Activated B cell treated with CpG ODN at 0.5 μM for 24 hours (primary cell): Measurements from ENCODE around the gene TUBB4B. TPM values are rescaled to one million over a fixed set of nuclear protein-coding genes. Genes with fewer than 3 reads are reported as not detected.

Experiments used
- ATAC-seq: fragments of 200-7000 bp; cut with Tn5 transposase; one replicate; pipeline ENCODE4 v1.10.0; 2021; ENCODE audit warnings: low read depth, mild to moderate bottlenecking, moderate library complexity
- CTCF ChIA-PET: fragments of 350-600 bp; sonication (Branson Sonifier 250); formaldehyde crosslinking; loops from one replicate; lab custom pipeline; 2021; ENCODE audit warnings: antibody characterized with exemption; lab: Charles Lee
- POLR2A ChIA-PET: fragments of 350-600 bp; sonication (Branson Sonifier 250); formaldehyde crosslinking; loops from one replicate; lab custom pipeline; 2021; ENCODE audit warnings: antibody characterized with exemption; lab: Charles Lee
- DNase-seq: peaks from one replicate; pipeline ENCODE4 v3.0.0; 2022
- H3K27ac Mint-ChIP-seq: one replicate; pipeline ENCODE4 v1.8.0; 2020; ENCODE audit warnings: mixed read lengths
- H3K27me3 Mint-ChIP-seq: one replicate; pipeline ENCODE4 v1.8.0; 2021; ENCODE audit warnings: mixed read lengths
- H3K36me3 Mint-ChIP-seq: one replicate; pipeline ENCODE4 v1.8.0; 2021; ENCODE audit warnings: low read depth, mixed read lengths
- H3K4me1 Mint-ChIP-seq: one replicate; pipeline ENCODE4 v1.8.0; 2021; ENCODE audit warnings: mixed read lengths
- H3K4me3 Mint-ChIP-seq: one replicate; pipeline ENCODE4 v1.8.0; 2020; ENCODE audit warnings: mild to moderate bottlenecking, mixed read lengths
- H3K9me3 Mint-ChIP-seq: one replicate; pipeline ENCODE4 v1.8.0; 2020; ENCODE audit warnings: mixed read lengths
- intact Hi-C: fragments of 100-400 bp; cut with micrococcal nuclease; formaldehyde crosslinking; loops from one replicate; pipeline ENCODE4 v1.15.1; 2024
- total RNA-seq: library from RNA; stranded (reverse); gene quantifications from 2 replicates; pipeline ENCODE4 v1.2.3, GENCODE V29; 2022
- TF ChIP-seq, protein P1 (sequence below): fragments of 200-600 bp; IDR thresholded peaks from one replicate; pipeline ENCODE4 v1.8.0; 2022; ENCODE audit warnings: antibody characterized with exemption, mild to moderate bottlenecking

Gene TUBB4B
- total RNA-seq, 1 donor from 2014 or later: 182 TPM

DNA sequence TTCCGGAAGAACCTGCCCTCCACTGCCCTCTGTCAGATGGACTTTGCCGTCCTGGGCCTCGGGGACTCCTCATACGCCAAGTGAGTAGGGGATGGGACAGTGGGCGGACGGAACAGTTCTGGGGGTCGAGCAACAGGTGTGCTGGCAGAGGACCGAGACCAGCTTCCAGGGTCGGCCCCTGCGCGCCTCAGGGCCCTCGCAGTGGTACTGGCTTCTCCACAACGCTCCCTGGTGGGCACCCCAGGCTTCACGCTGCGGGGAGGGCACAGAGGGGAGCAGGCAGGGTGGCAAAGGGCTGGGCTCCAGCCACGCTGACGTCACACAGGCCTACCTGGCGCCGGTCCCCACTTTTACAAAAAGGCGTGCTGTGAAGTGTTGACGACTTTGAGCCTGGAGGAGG lies 28.6 kb upstream of the TUBB4B start:
- Mint-ChIP-seq H3K4me3 (no peak overlapping the region), H3K36me3 (peaks cover 19% of the 10 kb centered on the region), H3K27me3 (no peaks in the 10 kb centered on the region), H3K27ac (no peak overlapping the region), H3K4me1 (peaks cover 1% of the 10 kb centered on the region), H3K9me3 (no peaks in the 10 kb centered on the region)
- ATAC-seq (no peak), DNase-seq (no peak)
- ChIA-PET POLR2A (interaction anchor here (1.1 kb wide), 1 partner anchor 11 kb away, joined by 9 read pairs; no protein-coding TSS in a partner anchor), CTCF (no interaction called here)
- TF ChIP-seq, protein P1, sequence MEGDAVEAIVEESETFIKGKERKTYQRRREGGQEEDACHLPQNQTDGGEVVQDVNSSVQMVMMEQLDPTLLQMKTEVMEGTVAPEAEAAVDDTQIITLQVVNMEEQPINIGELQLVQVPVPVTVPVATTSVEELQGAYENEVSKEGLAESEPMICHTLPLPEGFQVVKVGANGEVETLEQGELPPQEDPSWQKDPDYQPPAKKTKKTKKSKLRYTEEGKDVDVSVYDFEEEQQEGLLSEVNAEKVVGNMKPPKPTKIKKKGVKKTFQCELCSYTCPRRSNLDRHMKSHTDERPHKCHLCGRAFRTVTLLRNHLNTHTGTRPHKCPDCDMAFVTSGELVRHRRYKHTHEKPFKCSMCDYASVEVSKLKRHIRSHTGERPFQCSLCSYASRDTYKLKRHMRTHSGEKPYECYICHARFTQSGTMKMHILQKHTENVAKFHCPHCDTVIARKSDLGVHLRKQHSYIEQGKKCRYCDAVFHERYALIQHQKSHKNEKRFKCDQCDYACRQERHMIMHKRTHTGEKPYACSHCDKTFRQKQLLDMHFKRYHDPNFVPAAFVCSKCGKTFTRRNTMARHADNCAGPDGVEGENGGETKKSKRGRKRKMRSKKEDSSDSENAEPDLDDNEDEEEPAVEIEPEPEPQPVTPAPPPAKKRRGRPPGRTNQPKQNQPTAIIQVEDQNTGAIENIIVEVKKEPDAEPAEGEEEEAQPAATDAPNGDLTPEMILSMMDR: no peak
- intact Hi-C loops: no loop called here

DNA sequence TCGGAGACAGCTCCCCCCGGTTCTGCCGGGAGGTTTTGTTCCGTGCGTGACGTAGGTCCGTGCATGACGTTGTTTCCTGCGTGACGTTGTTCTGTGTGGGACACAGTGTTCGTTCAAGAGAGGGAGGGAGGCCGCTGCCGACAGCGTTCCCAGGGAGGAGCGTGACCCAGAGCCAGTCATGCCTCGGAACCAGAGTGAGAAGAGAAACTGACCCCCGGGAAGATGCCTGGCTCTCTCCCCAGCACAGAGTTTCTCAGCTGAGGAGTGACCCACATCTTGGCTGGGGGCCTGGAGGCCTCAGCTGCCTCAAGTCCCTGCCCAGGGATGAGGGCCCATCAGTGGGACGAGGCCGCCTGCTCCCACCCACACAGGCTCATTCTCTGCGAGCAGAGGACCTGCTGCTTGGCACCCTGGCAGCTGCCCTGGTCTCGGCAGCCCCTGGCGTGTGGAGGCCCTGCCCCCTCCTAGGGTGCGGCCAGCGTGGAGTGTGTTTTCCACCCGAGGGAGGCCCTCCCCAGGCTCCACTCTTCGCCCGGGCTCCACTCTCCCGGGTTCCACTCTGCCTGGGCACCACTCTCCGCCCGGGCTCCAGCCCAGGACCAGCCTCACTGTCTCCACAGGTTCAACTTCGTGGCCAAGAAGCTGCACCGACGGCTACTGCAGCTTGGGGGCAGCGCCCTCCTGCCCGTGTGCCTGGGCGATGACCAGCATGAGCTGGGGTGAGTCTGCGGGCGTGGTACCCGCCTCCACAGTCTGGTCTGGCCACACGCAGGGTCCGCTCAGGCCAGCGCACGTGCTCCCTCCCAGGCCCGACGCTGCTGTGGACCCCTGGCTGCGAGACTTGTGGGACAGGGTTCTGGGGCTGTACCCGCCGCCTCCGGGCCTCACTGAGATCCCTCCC lies 27.7 kb upstream of the TUBB4B start:
- DNase-seq: no peak
- Mint-ChIP-seq H3K36me3 (peaks cover 16% of the 10 kb centered on the region), H3K4me1 (no peaks in the 10 kb centered on the region), H3K27me3 (no peaks in the 10 kb centered on the region), H3K4me3 (no peak overlapping the region), H3K9me3 (no peaks in the 10 kb centered on the region), H3K27ac (no peak overlapping the region)
- intact Hi-C loops: no loop called here
- TF ChIP-seq, protein P1: no peak
- no peak for ATAC-seq
- CTCF ChIA-PET: no interaction called here
- POLR2A ChIA-PET: interaction anchor here (2.2 kb wide), 1 partner anchor 9 kb away, joined by 10 read pairs; the partner anchor contains the start of gene RNF208

DNA sequence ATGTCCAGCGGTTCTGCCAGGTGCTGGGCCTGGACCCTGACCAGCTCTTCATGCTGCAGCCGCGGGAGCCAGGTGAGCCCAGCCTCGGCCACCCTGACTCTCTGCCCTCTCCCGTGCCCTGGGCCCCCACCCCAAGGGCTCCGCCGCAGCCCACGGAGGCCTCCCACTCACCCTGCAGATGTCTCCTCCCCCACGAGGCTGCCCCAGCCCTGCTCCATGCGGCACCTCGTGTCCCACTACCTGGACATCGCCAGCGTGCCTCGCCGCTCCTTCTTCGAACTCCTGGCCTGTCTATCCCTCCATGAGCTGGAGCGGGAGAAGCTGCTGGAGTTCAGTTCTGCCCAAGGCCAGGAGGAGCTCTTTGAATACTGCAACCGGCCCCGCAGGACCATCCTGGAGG lies 26.5 kb upstream of the TUBB4B start:
- TF ChIP-seq, protein P1: no peak
- Mint-ChIP-seq H3K36me3 (peaks cover 9% of the 10 kb centered on the region), H3K4me3 (no peak overlapping the region), H3K4me1 (no peaks in the 10 kb centered on the region), H3K27ac (no peak overlapping the region), H3K27me3 (no peaks in the 10 kb centered on the region), H3K9me3 (no peaks in the 10 kb centered on the region)
- CTCF ChIA-PET: no interaction called here
- DNase-seq: no peak
- no peak for ATAC-seq
- POLR2A ChIA-PET: interaction anchor here (0.5 to 2.2 kb wide), 2 partner anchors 8 to 87 kb away, joined by 3 to 10 read pairs; partner anchors contain the start of gene RNF208
- intact Hi-C loops: no loop called here

DNA sequence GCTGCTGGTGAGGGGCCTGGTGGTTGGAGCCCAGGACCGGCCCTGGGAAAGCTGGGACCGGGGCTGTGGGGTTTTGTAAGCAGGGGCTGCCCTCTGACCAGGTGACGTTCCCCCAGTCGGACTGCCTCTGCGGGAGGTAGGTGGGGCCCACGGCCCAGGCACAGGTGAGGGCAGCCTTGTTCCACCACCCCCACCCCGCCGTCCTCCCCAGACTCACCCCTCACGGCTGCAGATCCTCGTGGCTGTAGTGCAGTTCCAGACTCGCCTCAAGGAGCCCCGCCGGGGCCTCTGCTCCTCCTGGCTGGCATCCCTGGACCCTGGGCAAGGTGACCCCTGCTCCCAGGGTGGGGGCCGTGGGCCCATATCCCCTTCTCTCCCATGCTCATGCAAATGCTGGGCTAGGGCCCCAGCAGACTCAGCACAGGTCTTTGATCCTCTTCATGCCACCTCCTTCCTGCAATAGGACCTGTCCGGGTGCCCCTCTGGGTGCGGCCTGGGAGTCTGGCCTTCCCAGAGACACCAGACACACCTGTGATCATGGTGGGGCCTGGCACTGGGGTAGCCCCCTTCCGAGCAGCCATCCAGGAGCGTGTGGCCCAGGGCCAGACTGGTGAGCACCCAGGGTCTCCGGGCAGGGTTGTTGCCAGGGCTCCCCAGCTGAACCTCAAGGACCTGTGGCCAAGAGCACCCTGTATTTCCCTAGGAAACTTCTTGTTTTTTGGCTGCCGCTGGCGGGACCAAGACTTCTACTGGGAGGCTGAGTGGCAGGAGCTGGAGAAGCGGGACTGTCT lies 25.7 kb upstream of the TUBB4B start:
- ChIA-PET CTCF (no interaction called here), POLR2A (interaction anchor here (0.6 to 2.2 kb wide), 3 partner anchors 7 to 499 kb away, joined by 7 to 11 read pairs (median 10); partner anchors contain the start of gene RNF208)
- TF ChIP-seq, protein P1: no peak
- no peak overlapping the region for H3K27ac Mint-ChIP-seq
- H3K27me3 Mint-ChIP-seq: no peaks in the 10 kb centered on the region
- no peaks in the 10 kb centered on the region for H3K9me3 Mint-ChIP-seq
- ATAC-seq: no peak
- H3K4me1 Mint-ChIP-seq: no peaks in the 10 kb centered on the region
- no peak for DNase-seq
- H3K36me3 Mint-ChIP-seq: peaks cover 6% of the 10 kb centered on the region
- no peak overlapping the region for H3K4me3 Mint-ChIP-seq
- intact Hi-C loops: no loop called here
